ENCODE data around the gene LCN15.
A peak's percentile ranks its signal among the peaks of the same experiment; 100 is the strongest.

LCN15 gene

GRCh38 chr9:136722969-136723356 is 41.4 kb downstream of the LCN15 start:
- peaks cover 43 to 61% of the 10 kb centered on the region in 2 donors for H3K36me3 ChIP-seq (replicated peaks in 1 of 2; ENCODE audit: control insufficient read depth in 2 of 2, insufficient read depth in 2 of 2, low read length in 2 of 2)
- no peak overlapping the region for H3K4me3 ChIP-seq (ENCODE audit: low read length in 2 of 2)
- H3K23ac ChIP-seq (ENCODE audit: low read depth, low read length, poor library complexity): peak overlapping the region; percentile 16
- H2AFZ ChIP-seq (ENCODE audit: low read length): no peak overlapping the region
- peaks cover 0 to 2% (median 0%) of the 10 kb centered on the region in 3 experiments for H3K27me3 ChIP-seq (ENCODE audit: control insufficient read depth in 3 of 3, insufficient read depth in 3 of 3, low read depth in 1 of 3, low read length in 3 of 3)
- H2BK5ac ChIP-seq (ENCODE audit: low read length): no peak overlapping the region
- peaks cover 0 to 3% of the 10 kb centered on the region in 2 donors for H3K9me3 ChIP-seq (replicated peaks in 1 of 2; ENCODE audit: control insufficient read depth in 2 of 2, insufficient read depth in 1 of 2, low read depth in 1 of 2, low read length in 2 of 2)
- no peak overlapping the region for H2BK120ac ChIP-seq (ENCODE audit: low read depth, low read length)
- H3K14ac ChIP-seq (ENCODE audit: low read length): no peak overlapping the region
- no peak for DNase-seq (ENCODE audit: low spot score)
- no peak overlapping the region for H4K8ac ChIP-seq (ENCODE audit: low read depth, low read length)
- peaks cover 29 to 42% of the 10 kb centered on the region in 2 donors for H3K4me1 ChIP-seq (ENCODE audit: control insufficient read depth in 2 of 2, insufficient read depth in 1 of 2, low read depth in 1 of 2, low read length in 2 of 2)
- no peak overlapping the region for H3K18ac ChIP-seq (ENCODE audit: low read length)
- no peak overlapping the region for H3K9ac ChIP-seq (ENCODE audit: low read depth, low read length, poor library complexity)
- no peak overlapping the region for H2BK15ac ChIP-seq (ENCODE audit: low read length)
- no CpG with 5 or more reads among the region's 24 CpGs for WGBS, 2 donors (ENCODE audit: extremely low coverage in 2 of 2, insufficient read length in 2 of 2, insufficient replicate concordance in 1 of 2)
- no peak overlapping the region for H2AK5ac ChIP-seq (ENCODE audit: low read depth, low read length)
- H2BK12ac ChIP-seq (ENCODE audit: low read length): no peak overlapping the region
- peaks cover 23% of the 10 kb centered on the region for H3K79me1 ChIP-seq (ENCODE audit: low read depth, low read length)
- H3K27ac ChIP-seq (replicated peaks; ENCODE audit: low read length): no peak overlapping the region
- H3K4ac ChIP-seq (ENCODE audit: low read length): no peak overlapping the region
- H3K4me2 ChIP-seq (ENCODE audit: insufficient read depth, low read length, poor library complexity, severe bottlenecking): no peak overlapping the region
- no peak overlapping the region for H4K91ac ChIP-seq (ENCODE audit: low read depth, low read length, poor library complexity)

GRCh38 chr9:136722093-136722968 is 42.0 kb downstream of the LCN15 start:
- H3K27ac ChIP-seq (replicated peaks; ENCODE audit: low read length): no peak overlapping the region
- H3K27me3 ChIP-seq (ENCODE audit: control insufficient read depth in 3 of 3, insufficient read depth in 3 of 3, low read depth in 1 of 3, low read length in 3 of 3): no peaks in the 10 kb centered on the region
- H3K9me3 ChIP-seq (replicated peaks in 1 of 2; ENCODE audit: control insufficient read depth in 2 of 2, insufficient read depth in 1 of 2, low read depth in 1 of 2, low read length in 2 of 2): peaks cover 0 to under 1% of the 10 kb centered on the region in 2 donors
- no peak overlapping the region for H2BK5ac ChIP-seq (ENCODE audit: low read length)
- H3K18ac ChIP-seq (ENCODE audit: low read length): no peak overlapping the region
- no peak overlapping the region for H3K4me2 ChIP-seq (ENCODE audit: insufficient read depth, low read length, poor library complexity, severe bottlenecking)
- peaks cover 19% of the 10 kb centered on the region for H3K79me1 ChIP-seq (ENCODE audit: low read depth, low read length)
- H2BK12ac ChIP-seq (ENCODE audit: low read length): no peak overlapping the region
- H3K36me3 ChIP-seq (replicated peaks in 1 of 2; ENCODE audit: control insufficient read depth in 2 of 2, insufficient read depth in 2 of 2, low read length in 2 of 2): peaks cover 43 to 61% of the 10 kb centered on the region in 2 donors
- H2AK5ac ChIP-seq (ENCODE audit: low read depth, low read length): no peak overlapping the region
- DNase-seq (ENCODE audit: low spot score): no peak
- H3K4ac ChIP-seq (ENCODE audit: low read length): no peak overlapping the region
- H4K91ac ChIP-seq (ENCODE audit: low read depth, low read length, poor library complexity): no peak overlapping the region
- no peak overlapping the region for H2BK120ac ChIP-seq (ENCODE audit: low read depth, low read length)
- H4K8ac ChIP-seq (ENCODE audit: low read depth, low read length): no peak overlapping the region
- no peak overlapping the region for H3K9ac ChIP-seq (ENCODE audit: low read depth, low read length, poor library complexity)
- no peak overlapping the region for H3K14ac ChIP-seq (ENCODE audit: low read length)
- H3K4me3 ChIP-seq (ENCODE audit: low read length in 2 of 2): no peak overlapping the region
- H3K23ac ChIP-seq (ENCODE audit: low read depth, low read length, poor library complexity): peak overlapping the region; percentile 80
- H2BK15ac ChIP-seq (ENCODE audit: low read length): no peak overlapping the region
- H2AFZ ChIP-seq (ENCODE audit: low read length): no peak overlapping the region
- no CpG with 5 or more reads among the region's 31 CpGs for WGBS, 2 donors (ENCODE audit: extremely low coverage in 2 of 2, insufficient read length in 2 of 2, insufficient replicate concordance in 1 of 2)
- peaks cover 28 to 39% of the 10 kb centered on the region in 2 donors for H3K4me1 ChIP-seq (ENCODE audit: control insufficient read depth in 2 of 2, insufficient read depth in 1 of 2, low read depth in 1 of 2, low read length in 2 of 2)

GRCh38 chr9:136721339-136722092 is 42.8 kb downstream of the LCN15 start:
- no peak for DNase-seq (ENCODE audit: low spot score)
- Histone ChIP-seq H3K36me3 (replicated peaks in 1 of 2; ENCODE audit: control insufficient read depth in 2 of 2, insufficient read depth in 2 of 2, low read length in 2 of 2) (peaks cover 39 to 57% of the 10 kb centered on the region in 2 donors), H4K8ac (ENCODE audit: low read depth, low read length) (no peak overlapping the region)

GRCh38 chr9:136720898-136721338 is 43.4 kb downstream of the LCN15 start:
- Histone ChIP-seq H3K36me3 (replicated peaks in 1 of 2; ENCODE audit: control insufficient read depth in 2 of 2, insufficient read depth in 2 of 2, low read length in 2 of 2) (peaks cover 33 to 52% of the 10 kb centered on the region in 2 donors), H3K18ac (ENCODE audit: low read length) (peak overlapping the region; percentile 57), H3K27me3 (ENCODE audit: control insufficient read depth in 3 of 3, insufficient read depth in 3 of 3, low read depth in 1 of 3, low read length in 3 of 3) (no peaks in the 10 kb centered on the region), H2BK120ac (ENCODE audit: low read depth, low read length) (no peak overlapping the region), H3K4me3 (ENCODE audit: low read length in 2 of 2) (no peak overlapping the region), H2AFZ (ENCODE audit: low read length) (no peak overlapping the region), H3K14ac (ENCODE audit: low read length) (peak overlapping the region; percentile 14), H4K91ac (ENCODE audit: low read depth, low read length, poor library complexity) (no peak overlapping the region), H3K23ac (ENCODE audit: low read depth, low read length, poor library complexity) (peak overlapping the region; percentile 93), H2AK5ac (ENCODE audit: low read depth, low read length) (peak overlapping the region; percentile 92), H3K4me1 (ENCODE audit: control insufficient read depth in 2 of 2, insufficient read depth in 1 of 2, low read depth in 1 of 2, low read length in 2 of 2) (peaks cover 19 to 27% of the 10 kb centered on the region in 2 donors), H3K79me1 (ENCODE audit: low read depth, low read length) (peaks cover 15% of the 10 kb centered on the region), H3K9me3 (replicated peaks in 1 of 2; ENCODE audit: control insufficient read depth in 2 of 2, insufficient read depth in 1 of 2, low read depth in 1 of 2, low read length in 2 of 2) (no peaks in the 10 kb centered on the region), H4K8ac (ENCODE audit: low read depth, low read length) (no peak overlapping the region), H2BK5ac (ENCODE audit: low read length) (peak overlapping the region; percentile 84), H3K27ac (replicated peaks; ENCODE audit: low read length) (peak overlapping the region; percentile 77), H2BK12ac (ENCODE audit: low read length) (no peak overlapping the region), H2BK15ac (ENCODE audit: low read length) (no peak overlapping the region), H3K4ac (ENCODE audit: low read length) (no peak overlapping the region), H3K4me2 (ENCODE audit: insufficient read depth, low read length, poor library complexity, severe bottlenecking) (peak overlapping the region; percentile 23), H3K9ac (ENCODE audit: low read depth, low read length, poor library complexity) (peak overlapping the region; percentile 78)
- WGBS, 2 donors (ENCODE audit: extremely low coverage in 2 of 2, insufficient read length in 2 of 2, insufficient replicate concordance in 1 of 2): no CpG with 5 or more reads among the region's 11 CpGs
- no peak for DNase-seq (ENCODE audit: low spot score)

More at GRCh38 chr9:136721339-136722092, 42.8 kb downstream of the LCN15 start:
- H3K4ac ChIP-seq (ENCODE audit: low read length): no peak overlapping the region
- WGBS, 2 donors (ENCODE audit: extremely low coverage in 2 of 2, insufficient read length in 2 of 2, insufficient replicate concordance in 1 of 2): no CpG with 5 or more reads among the region's 30 CpGs
- no peak overlapping the region for H4K91ac ChIP-seq (ENCODE audit: low read depth, low read length, poor library complexity)
- H2AFZ ChIP-seq (ENCODE audit: low read length): no peak overlapping the region
- peaks cover 18% of the 10 kb centered on the region for H3K79me1 ChIP-seq (ENCODE audit: low read depth, low read length)
- no peak overlapping the region for H2BK12ac ChIP-seq (ENCODE audit: low read length)
- no peak overlapping the region for H2BK15ac ChIP-seq (ENCODE audit: low read length)
- H2BK5ac ChIP-seq (ENCODE audit: low read length): peak overlapping the region; percentile 84
- no peak overlapping the region for H3K4me3 ChIP-seq (ENCODE audit: low read length in 2 of 2)
- no peak overlapping the region for H2BK120ac ChIP-seq (ENCODE audit: low read depth, low read length)
- peaks cover 23 to 33% of the 10 kb centered on the region in 2 donors for H3K4me1 ChIP-seq (ENCODE audit: control insufficient read depth in 2 of 2, insufficient read depth in 1 of 2, low read depth in 1 of 2, low read length in 2 of 2)
- no peak overlapping the region for H3K14ac ChIP-seq (ENCODE audit: low read length)
- H3K18ac ChIP-seq (ENCODE audit: low read length): peak overlapping the region; percentile 57
- no peak overlapping the region for H3K9ac ChIP-seq (ENCODE audit: low read depth, low read length, poor library complexity)
- H3K4me2 ChIP-seq (ENCODE audit: insufficient read depth, low read length, poor library complexity, severe bottlenecking): no peak overlapping the region
- H3K27ac ChIP-seq (replicated peaks; ENCODE audit: low read length): peak overlapping the region; percentile 77
- peak overlapping the region; percentile 63 for H2AK5ac ChIP-seq (ENCODE audit: low read depth, low read length)
- peak overlapping the region; percentile 93 for H3K23ac ChIP-seq (ENCODE audit: low read depth, low read length, poor library complexity)
- H3K27me3 ChIP-seq (ENCODE audit: control insufficient read depth in 3 of 3, insufficient read depth in 3 of 3, low read depth in 1 of 3, low read length in 3 of 3): no peaks in the 10 kb centered on the region
- H3K9me3 ChIP-seq (replicated peaks in 1 of 2; ENCODE audit: control insufficient read depth in 2 of 2, insufficient read depth in 1 of 2, low read depth in 1 of 2, low read length in 2 of 2): no peaks in the 10 kb centered on the region

Measured in neuronal stem cell (in vitro differentiated cells).